ENCODE data around the gene OSTN.

GRCh38 chr3:191234216-191234615 is 35.2 kb downstream of the OSTN start:
- TF ChIP-seq CTCF (conservative IDR thresholded peaks at IDR 0.05; ENCODE audit: low read length), result no peak
- no peak for TF ChIP-seq EZH2phosphoT487 (IDR thresholded peaks at IDR 0.05; ENCODE audit: borderline replicate concordance, low read depth, low read length)
